Hematopoietic multipotent progenitor cell treated with erythropoietin and hydrocortisone succinate and interleukin-3 and kit ligand, for 17 days (in vitro differentiated cells): Measurements from ENCODE around the gene TAS1R3.

Experiments
- DNase-seq: peaks from one replicate; pipeline ENCODE4 v3.0.0-alpha.2; 2015; ENCODE audit warnings: low spot score

Gene TAS1R3

GRCh38 chr1:1371746-1372711, 40.9 kb downstream of the TAS1R3 start:
- DNase-seq, result peak; percentile 75

GRCh38 chr1:1373051-1373814, 42.2 kb downstream of the TAS1R3 start:
- no peak for DNase-seq

GRCh38 chr1:1373815-1374588, 42.9 kb downstream of the TAS1R3 start:
- no peak for DNase-seq

GRCh38 chr1:1374589-1374928, 43.5 kb downstream of the TAS1R3 start:
- no peak for DNase-seq

- peak; percentile 99 for DNase-seq
Observed at GRCh38 chr1:1374929-1375662, 44.0 kb downstream of the TAS1R3 start, which contains the start of gene AURKAIP1. Gene AURKAIP1 (minus strand): TSS chr1:1375207. CDS start chr1:1374756, 451 bp downstream.

GRCh38 chr1:1376551-1377226, 45.6 kb downstream of the TAS1R3 start:
- DNase-seq, result no peak

- DNase-seq, result no peak
Observed at GRCh38 chr1:1377540-1378205, 46.6 kb downstream of the TAS1R3 start.

GRCh38 chr1:1380860-1381259, 49.8 kb downstream of the TAS1R3 start:
- DNase-seq, result no peak

GRCh38 chr1:1381294-1381693, 50.2 kb downstream of the TAS1R3 start:
- DNase-seq, result no peak
